Upper lobe of right lung (tissue), 1 donor: ENCODE results near the gene SFXN3. TPM values are rescaled to one million over a fixed set of nuclear protein-coding genes. Genes with fewer than 3 reads are reported as not detected.

Source experiments
- ATAC-seq: fragments of 200-7000 bp; cut with Tn5 transposase; one replicate; pipeline ENCODE4 v1.9.1; 2020; ENCODE audit warnings: mild to moderate bottlenecking, moderate library complexity
- DNase-seq: peaks from one replicate; pipeline ENCODE4 v3.0.0-alpha.2; 2020
- H3K27ac ChIP-seq: fragments of 200-600 bp; one replicate; pipeline ENCODE4 v1.8.0; 2022
- H3K27me3 ChIP-seq: fragments of 200-600 bp; one replicate; pipeline ENCODE4 v1.8.0; 2022; ENCODE audit warnings: mild to moderate bottlenecking
- H3K36me3 ChIP-seq: fragments of 200-600 bp; one replicate; pipeline ENCODE4 v1.8.0; 2022
- H3K4me1 ChIP-seq: fragments of 200-600 bp; one replicate; pipeline ENCODE4 v1.8.0; 2022
- H3K4me3 ChIP-seq: fragments of 200-600 bp; one replicate; pipeline ENCODE4 v1.8.0; 2022; ENCODE audit warnings: mild to moderate bottlenecking
- H3K9me3 ChIP-seq: fragments of 200-600 bp; one replicate; pipeline ENCODE4 v1.8.0; 2022
- intact Hi-C: fragments of 100-400 bp; cut with DNase I; formaldehyde crosslinking; loops from one replicate; pipeline ENCODE4 v1.11.0; 2022
- total RNA-seq: library from RNA; stranded (reverse); fragmentation: NEBNext Ultra II Directional; extraction: Animal tissue kit (Norgen Biotek cat#: 25700); gene quantifications from one replicate; pipeline ENCODE4 v1.2.1, GENCODE V29; 2021
- TF ChIP-seq, protein P1 (sequence below): fragments of 200-600 bp; IDR thresholded peaks from one replicate; pipeline ENCODE4 v1.8.0; 2022; ENCODE audit warnings: antibody characterized with exemption
- donor health status: DM: no; HTN: yes; CAD: no; lungs with severe emphysema.

SFXN3 gene
- total RNA-seq, 1 donor from 2014 or later, result 49.2 TPM

DNA sequence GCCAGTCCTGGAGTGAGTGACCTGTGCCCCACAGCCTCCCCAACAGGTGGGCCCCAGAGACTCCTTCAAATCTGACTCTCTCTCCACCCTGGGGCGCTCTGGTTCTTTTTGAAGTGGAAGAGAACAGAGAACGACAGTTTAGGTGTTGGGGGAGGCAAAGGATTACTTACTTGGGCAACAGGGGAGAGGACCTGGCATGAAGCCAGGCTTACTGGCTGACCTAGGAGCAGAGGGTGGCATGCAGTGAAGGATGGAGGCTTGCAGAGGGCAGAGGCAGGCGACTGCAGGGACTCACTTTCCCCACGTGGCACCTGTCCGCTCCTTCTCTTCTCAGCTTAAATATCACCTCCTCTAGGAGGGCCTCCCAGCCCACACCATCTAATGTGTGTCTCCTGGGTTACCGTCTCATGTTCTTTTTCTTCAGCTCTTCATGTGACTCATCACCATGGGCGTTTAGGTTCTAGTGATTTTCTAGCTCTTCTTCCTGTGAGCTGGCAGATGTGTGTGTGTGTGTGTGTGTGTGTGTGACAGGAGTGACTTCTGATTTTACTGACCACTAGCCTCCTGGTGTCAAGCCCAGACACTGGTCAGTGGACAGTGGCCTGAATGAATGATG, 16.0 kb upstream of the SFXN3 start:
- peaks cover 24% of the 10 kb centered on the region for H3K4me1 ChIP-seq
- ATAC-seq, result no peak
- TF ChIP-seq, protein P1, sequence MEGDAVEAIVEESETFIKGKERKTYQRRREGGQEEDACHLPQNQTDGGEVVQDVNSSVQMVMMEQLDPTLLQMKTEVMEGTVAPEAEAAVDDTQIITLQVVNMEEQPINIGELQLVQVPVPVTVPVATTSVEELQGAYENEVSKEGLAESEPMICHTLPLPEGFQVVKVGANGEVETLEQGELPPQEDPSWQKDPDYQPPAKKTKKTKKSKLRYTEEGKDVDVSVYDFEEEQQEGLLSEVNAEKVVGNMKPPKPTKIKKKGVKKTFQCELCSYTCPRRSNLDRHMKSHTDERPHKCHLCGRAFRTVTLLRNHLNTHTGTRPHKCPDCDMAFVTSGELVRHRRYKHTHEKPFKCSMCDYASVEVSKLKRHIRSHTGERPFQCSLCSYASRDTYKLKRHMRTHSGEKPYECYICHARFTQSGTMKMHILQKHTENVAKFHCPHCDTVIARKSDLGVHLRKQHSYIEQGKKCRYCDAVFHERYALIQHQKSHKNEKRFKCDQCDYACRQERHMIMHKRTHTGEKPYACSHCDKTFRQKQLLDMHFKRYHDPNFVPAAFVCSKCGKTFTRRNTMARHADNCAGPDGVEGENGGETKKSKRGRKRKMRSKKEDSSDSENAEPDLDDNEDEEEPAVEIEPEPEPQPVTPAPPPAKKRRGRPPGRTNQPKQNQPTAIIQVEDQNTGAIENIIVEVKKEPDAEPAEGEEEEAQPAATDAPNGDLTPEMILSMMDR, result no peak
- H3K9me3 ChIP-seq, result no peaks in the 10 kb centered on the region
- H3K27ac ChIP-seq, result no peak overlapping the region
- H3K27me3 ChIP-seq, result peaks cover 17% of the 10 kb centered on the region
- no peak for DNase-seq
- no peak overlapping the region for H3K4me3 ChIP-seq
- intact Hi-C loops, result no loop called here
- no peaks in the 10 kb centered on the region for H3K36me3 ChIP-seq

- H3K9me3 ChIP-seq, result no peaks in the 10 kb centered on the region
- intact Hi-C loops, result no loop called here
- H3K4me1 ChIP-seq, result peaks cover 24% of the 10 kb centered on the region
- peaks cover 17% of the 10 kb centered on the region for H3K27me3 ChIP-seq
- H3K4me3 ChIP-seq, result no peak overlapping the region
- ATAC-seq (no peak), DNase-seq (no peak)
- H3K27ac ChIP-seq, result no peak overlapping the region
- H3K36me3 ChIP-seq, result no peaks in the 10 kb centered on the region
- TF ChIP-seq, protein P1, result no peak
Observed at GRCh38 chr10:101015582-101015973, 15.5 kb upstream of the SFXN3 start.

- TF ChIP-seq, protein P1, result no peak
- intact Hi-C loops, result no loop called here
- DNase-seq, result no peak
- peaks cover 24% of the 10 kb centered on the region for H3K4me1 ChIP-seq
- no peaks in the 10 kb centered on the region for H3K9me3 ChIP-seq
- no peak for ATAC-seq
- no peaks in the 10 kb centered on the region for H3K36me3 ChIP-seq
- H3K4me3 ChIP-seq, result no peak overlapping the region
- H3K27ac ChIP-seq, result no peak overlapping the region
- peaks cover 17% of the 10 kb centered on the region for H3K27me3 ChIP-seq
Observed at GRCh38 chr10:101016814-101017213, 14.2 kb upstream of the SFXN3 start.

- DNase-seq, result no peak
- Histone ChIP-seq H3K4me1 (peaks cover 16% of the 10 kb centered on the region), H3K27ac (no peak overlapping the region), H3K4me3 (no peak overlapping the region), H3K9me3 (no peaks in the 10 kb centered on the region), H3K27me3 (peaks cover 17% of the 10 kb centered on the region), H3K36me3 (no peaks in the 10 kb centered on the region)
- ATAC-seq, result no peak
- intact Hi-C loops, result no loop called here
- TF ChIP-seq, protein P1, result no peak
Observed at GRCh38 chr10:101018118-101018599, 12.9 kb upstream of the SFXN3 start.

DNA sequence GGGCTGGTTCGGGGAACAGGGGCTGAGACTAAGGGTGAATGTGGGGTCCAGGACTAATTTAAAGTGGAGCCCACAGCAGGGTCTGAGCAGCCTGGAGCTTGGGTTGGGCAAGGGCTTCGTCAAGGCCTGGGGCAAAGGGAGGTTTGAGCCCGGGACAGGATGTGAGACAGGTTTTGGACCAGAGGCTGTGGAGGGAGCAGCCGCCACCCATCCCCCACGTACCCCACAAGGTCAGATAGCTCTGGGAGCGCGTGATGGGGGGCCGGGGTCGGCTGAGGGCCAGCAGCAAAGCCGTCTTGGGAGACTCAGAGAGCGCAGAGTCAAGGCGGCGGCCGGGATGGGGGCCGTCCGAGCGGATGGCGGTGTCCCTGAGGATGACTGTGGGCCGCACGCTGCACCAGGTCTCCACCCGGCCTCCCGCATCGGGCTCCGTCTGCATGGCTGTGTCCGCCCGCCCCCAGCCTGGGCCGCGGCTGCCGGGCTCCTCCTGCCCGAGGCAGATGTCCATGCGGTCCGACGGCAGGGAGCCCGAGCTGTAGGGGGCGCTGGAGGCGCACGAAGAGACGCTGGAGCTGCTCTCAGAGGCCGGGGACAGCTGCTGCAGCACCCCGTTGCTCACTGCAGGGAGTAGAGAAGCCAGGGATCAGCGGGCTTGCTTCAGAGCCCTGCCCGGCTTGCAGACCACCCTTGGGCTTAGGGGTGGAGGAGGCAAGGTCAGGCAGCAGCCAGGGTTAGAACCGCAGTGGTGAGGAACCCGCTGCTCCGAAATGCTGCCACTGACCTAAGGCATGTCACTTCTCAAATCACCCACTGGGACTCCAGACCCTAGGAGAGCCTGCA, 12.2 kb upstream of the SFXN3 start:
- intact Hi-C loops, result no loop called here
- H3K27me3 ChIP-seq, result peaks cover 17% of the 10 kb centered on the region
- DNase-seq, result peak; percentile 92
- peaks cover 9% of the 10 kb centered on the region for H3K4me1 ChIP-seq
- peak; percentile 86 for ATAC-seq
- H3K9me3 ChIP-seq, result no peaks in the 10 kb centered on the region
- TF ChIP-seq, protein P1, result peak; percentile 72
- H3K4me3 ChIP-seq, result no peak overlapping the region
- no peak overlapping the region for H3K27ac ChIP-seq
- H3K36me3 ChIP-seq, result no peaks in the 10 kb centered on the region
